GM12892 (cell line): Measurements from ENCODE around the gene OSBPL5.

Experiments used
- DNase-seq: peaks from one replicate; pipeline ENCODE4 v3.0.0; 2011; ENCODE audit not compliant: insufficient read length
- FAIRE-seq: peaks from 2 replicates; lab custom pipeline; 2011; peaks lifted over from hg19 to GRCh38; lab: Jason Lieb, UNC
- POLR2A ChIP-seq: IDR thresholded peaks from 2 replicates; pipeline ENCODE4 v1.6.1; 2011; ENCODE audit warnings: low read depth, low read length, control low read depth
- POLR2AphosphoS5 ChIP-seq: IDR thresholded peaks from 2 replicates; pipeline ENCODE4 v1.6.1; 2011; ENCODE audit warnings: low read depth, low read length, control low read depth
- TAF1 ChIP-seq: IDR thresholded peaks from 2 replicates; pipeline ENCODE4 v1.6.1; 2011; ENCODE audit warnings: low read depth, mild to moderate bottlenecking, control low read depth, low read length, borderline replicate concordance

The OSBPL5 gene

DNA sequence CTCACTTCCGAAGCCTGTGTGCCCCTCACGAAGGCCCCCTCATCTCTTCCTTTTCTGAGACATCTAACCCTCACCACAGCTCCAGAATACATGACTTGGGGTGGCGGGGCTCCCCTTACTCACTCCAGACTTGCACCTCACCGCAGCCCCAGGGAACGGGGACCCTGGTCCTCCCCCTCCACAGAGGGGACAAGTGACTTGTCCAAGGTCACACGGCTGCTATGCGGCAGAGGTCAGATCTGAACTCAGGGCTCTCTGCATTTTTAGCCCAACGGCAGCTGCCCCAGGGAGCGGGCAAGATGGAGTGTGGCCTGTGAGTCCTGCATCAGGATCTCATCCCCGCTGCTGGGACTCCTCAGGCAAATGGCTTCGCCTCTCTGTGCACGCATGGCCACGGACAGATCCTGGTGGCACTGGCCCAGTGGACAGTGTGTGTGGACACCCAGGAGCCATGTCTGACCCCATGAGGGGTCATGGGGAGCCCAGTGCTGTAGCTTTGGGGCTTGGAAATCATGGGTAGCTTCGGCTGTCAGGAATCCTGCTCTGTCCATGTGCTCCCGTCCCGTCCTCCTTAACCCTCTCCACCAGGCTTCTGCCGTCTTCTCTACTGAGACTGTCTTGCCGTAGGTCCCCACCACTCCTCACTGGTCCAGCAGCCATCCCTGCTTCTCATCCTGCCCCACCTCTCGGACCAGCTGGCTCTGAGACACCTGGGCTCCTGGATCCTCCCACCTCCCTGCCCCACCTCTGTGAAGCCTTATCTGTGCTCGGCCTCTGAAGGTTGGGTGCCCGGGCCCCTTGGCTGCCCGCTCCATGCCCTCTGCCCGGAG is 59.9 kb downstream of the OSBPL5 start:
- DNase-seq = no peak

GRCh38 chr11:3104051-3104714 is 60.9 kb downstream of the OSBPL5 start:
- no peak for FAIRE-seq
- TF ChIP-seq TAF1 (no peak), POLR2AphosphoS5 (no peak), POLR2A (no peak)
- DNase-seq = no peak

More for the DNA sequence above, 59.9 kb downstream of the OSBPL5 start:
- no peak for FAIRE-seq
- TF ChIP-seq TAF1 (no peak), POLR2AphosphoS5 (no peak), POLR2A (no peak)

DNA sequence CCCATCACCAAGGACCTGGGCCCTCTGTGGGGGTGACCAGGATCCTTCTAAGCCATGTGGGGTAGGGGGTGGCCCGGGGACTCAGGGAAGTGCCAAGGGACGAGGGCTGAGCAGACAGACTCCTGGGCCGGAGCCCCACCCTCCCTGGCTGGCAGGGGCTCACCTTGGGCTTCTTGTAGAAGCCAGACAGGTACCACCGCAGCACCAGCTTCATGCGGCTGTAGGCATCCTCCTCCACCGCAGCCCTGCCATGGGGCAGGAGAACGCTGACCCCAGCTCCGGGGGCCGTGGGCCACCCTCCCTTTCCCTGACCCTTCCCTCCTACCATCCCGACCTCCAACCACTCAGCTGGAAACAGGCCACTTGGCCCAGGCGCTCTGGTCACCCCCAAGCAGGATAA is 62.0 kb downstream of the OSBPL5 start:
- TF ChIP-seq TAF1 = no peak
- no peak for TF ChIP-seq POLR2AphosphoS5
- TF ChIP-seq POLR2A = no peak
- no peak for DNase-seq
- FAIRE-seq = no peak

DNA sequence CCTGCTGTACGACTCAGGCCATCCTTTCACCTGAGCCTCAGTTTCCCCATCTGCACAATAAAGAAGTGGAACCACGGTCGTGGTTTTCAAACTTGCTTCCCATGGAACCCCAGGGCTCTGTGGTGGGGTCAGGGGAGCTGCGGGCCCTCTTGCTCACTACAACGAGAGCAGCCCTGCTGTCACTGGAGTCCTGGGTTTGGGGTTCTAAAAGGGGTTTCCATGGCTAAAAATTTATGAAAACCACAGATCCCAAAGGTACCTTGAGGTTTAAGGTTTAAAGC is 62.5 kb downstream of the OSBPL5 start:
- FAIRE-seq (no peak), DNase-seq (no peak)
- TF ChIP-seq POLR2AphosphoS5 (no peak), POLR2A (no peak), TAF1 (no peak)

DNA sequence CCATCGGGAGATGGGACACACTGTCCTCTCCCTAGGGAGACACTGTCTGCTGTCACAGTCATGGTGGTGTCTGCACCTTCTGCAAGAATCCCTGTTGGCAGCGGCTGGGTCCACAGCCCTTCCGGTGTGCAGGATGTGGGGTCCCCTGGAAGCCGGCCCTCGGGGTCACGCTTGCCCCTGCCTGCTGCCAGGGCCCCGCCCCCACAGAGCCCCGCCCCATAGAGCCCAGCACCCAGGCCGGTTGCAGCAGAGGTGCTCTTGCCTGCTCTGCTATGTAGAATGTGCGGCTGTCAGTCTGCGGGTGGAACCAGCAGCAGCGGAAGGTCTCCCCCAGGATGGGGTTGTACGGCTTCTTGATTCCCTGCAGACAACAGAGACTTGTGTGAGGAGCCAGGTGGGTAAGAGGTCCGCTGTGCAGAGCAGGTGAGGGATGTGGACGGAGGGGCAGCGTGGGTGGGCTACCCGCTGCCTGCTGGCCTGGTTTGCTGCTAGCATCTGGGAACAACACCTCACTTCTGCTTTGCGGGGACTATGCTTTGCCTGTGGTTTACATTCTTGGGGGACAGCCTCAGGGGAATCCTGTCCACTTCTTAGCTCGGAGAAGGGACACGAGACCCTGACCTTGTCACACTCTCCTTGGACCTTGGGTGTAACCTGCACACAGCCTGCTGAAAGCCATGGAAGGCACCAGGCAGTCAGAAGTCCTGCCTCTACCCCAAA is 63.0 kb downstream of the OSBPL5 start:
- TF ChIP-seq POLR2AphosphoS5 (no peak), POLR2A (no peak), TAF1 (no peak)
- DNase-seq = no peak
- FAIRE-seq = no peak

- no peak for DNase-seq
- TF ChIP-seq TAF1 (no peak), POLR2AphosphoS5 (no peak), POLR2A (no peak)
- FAIRE-seq = no peak
Observed at GRCh38 chr11:3099178-3099577, 65.9 kb downstream of the OSBPL5 start.

DNA sequence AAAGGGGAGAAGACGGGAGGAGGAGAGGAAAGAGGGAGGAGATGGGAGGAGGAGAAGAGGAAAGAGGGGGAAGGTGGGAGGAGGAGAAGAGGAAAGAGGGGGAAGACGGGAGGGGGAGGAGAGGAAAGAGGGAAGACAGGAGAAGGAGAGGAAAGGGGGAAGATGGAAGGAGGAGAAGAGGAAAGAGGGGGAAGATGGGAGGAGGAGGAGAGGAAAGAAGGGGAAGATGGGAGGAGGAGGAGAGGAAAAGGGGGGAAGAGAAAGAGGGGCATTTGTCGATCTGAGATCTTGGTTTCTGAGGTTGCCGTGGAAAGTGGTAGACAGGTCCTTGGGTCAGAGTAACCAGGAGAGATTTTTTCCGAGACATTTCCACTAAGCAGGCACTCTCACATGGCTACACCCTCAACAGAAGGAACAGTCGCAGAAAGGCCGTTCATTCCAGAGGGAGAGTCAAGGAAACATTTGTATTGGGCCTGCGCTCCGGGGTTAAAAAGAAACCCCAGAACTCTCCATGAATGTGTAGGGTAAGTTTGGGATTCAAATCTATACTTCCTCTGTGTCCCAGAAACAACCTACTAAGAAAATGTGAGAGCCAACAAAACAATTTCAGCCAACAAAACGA is 68.1 kb downstream of the OSBPL5 start:
- no peak for TF ChIP-seq POLR2A
- TF ChIP-seq TAF1 = no peak
- TF ChIP-seq POLR2AphosphoS5 = no peak
- DNase-seq (no peak), FAIRE-seq (no peak)

DNA sequence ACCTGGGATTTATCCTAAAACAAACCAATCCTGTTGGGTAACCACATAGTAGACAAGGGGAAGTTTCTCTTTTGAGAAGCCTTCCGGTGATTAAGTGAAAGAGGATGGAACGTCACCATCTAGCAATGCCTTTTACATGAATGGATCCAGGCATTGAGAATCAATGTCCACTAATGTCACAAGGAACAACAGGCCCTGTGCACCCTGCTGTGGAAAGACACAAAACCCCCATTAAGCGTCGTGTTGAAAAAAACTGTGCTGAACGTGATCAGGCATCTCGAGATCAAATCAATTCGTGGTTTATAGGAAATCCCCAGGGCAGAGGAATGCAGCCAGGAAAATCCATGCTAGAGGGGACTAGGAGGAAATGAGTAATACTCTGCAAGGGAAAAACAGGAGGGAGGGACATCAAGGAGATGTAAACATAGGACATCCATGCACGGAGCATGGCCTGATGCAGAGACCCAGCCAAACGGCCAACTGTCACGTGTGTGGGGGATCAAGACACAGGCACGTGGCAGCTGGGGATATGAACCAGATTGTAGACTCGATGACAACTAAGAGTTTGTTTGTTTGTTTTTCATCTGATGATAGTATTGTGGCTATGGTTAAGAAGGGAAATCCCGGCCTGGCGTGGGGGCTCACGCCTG is 69.3 kb downstream of the OSBPL5 start:
- no peak for FAIRE-seq
- DNase-seq = no peak
- TF ChIP-seq POLR2AphosphoS5 = no peak
- no peak for TF ChIP-seq TAF1
- TF ChIP-seq POLR2A = no peak

DNA sequence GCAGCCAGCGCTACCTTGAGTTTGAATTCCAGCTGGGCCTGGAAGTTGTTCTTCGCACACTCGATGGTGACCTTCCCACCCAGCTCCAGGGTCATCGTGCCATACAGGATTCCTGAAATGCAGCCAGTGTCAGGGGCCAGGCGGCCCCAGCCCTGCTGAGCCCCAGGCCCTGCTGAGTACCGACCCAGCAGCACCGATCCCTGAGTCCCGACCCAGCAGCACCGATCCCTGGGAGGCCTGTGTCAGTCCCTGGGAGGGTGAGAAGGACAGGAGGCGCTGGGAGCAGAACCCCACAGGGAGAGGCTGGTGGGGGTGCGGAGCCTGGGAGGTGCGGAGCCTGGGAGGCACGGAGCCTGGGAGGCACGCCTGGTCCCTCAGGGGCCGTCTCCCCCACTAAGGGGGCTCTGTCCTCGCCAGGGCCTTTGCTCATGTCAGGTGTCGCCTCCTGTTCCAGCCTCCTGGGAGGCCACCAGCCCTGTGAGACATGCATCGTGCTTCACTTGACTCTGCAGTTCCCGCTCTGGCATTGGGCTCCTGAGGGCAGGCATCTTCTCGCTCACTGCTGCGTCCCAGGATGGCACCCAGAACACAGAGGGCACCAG is 70.8 kb downstream of the OSBPL5 start:
- DNase-seq = no peak
- FAIRE-seq = no peak
- TF ChIP-seq POLR2AphosphoS5 (no peak), POLR2A (no peak), TAF1 (no peak)
